ENCODE results near the gene CLRN1.

CLRN1 gene

GRCh38 chr3:150890295-150890694, 82.2 kb downstream of the CLRN1 start:
- TF ChIP-seq CTCF (IDR thresholded peaks at IDR 0.05; ENCODE audit: borderline replicate concordance, control extremely low read depth, extremely low read depth, insufficient read depth, missing control alignments), result no peak
- in situ Hi-C loops (cut with MboI; ENCODE audit: low sequenced_read_pairs, unreplicated experiment), result no loop called here
- no peak for DNase-seq (ENCODE audit: low spot score)

- TF ChIP-seq CTCF (IDR thresholded peaks at IDR 0.05; ENCODE audit: borderline replicate concordance, control extremely low read depth, extremely low read depth, insufficient read depth, missing control alignments), result no peak
- in situ Hi-C loops (cut with MboI; ENCODE audit: low sequenced_read_pairs, unreplicated experiment), result no loop called here
- no peak for DNase-seq (ENCODE audit: low spot score)
Observed at GRCh38 chr3:150889106-150889505, 83.4 kb downstream of the CLRN1 start.

GRCh38 chr3:150887031-150887430, 85.5 kb downstream of the CLRN1 start:
- in situ Hi-C loops (cut with MboI; ENCODE audit: low sequenced_read_pairs, unreplicated experiment), result no loop called here
- no peak for DNase-seq (ENCODE audit: low spot score)
- TF ChIP-seq CTCF (IDR thresholded peaks at IDR 0.05; ENCODE audit: borderline replicate concordance, control extremely low read depth, extremely low read depth, insufficient read depth, missing control alignments), result no peak

GRCh38 chr3:150885535-150885934, 87.0 kb downstream of the CLRN1 start:
- TF ChIP-seq CTCF (IDR thresholded peaks at IDR 0.05; ENCODE audit: borderline replicate concordance, control extremely low read depth, extremely low read depth, insufficient read depth, missing control alignments), result no peak
- in situ Hi-C loops (cut with MboI; ENCODE audit: low sequenced_read_pairs, unreplicated experiment), result no loop called here
- DNase-seq (ENCODE audit: low spot score), result no peak

- no peak for DNase-seq (ENCODE audit: low spot score)
- TF ChIP-seq CTCF (IDR thresholded peaks at IDR 0.05; ENCODE audit: borderline replicate concordance, control extremely low read depth, extremely low read depth, insufficient read depth, missing control alignments), result no peak
- in situ Hi-C loops (cut with MboI; ENCODE audit: low sequenced_read_pairs, unreplicated experiment), result no loop called here
Observed at GRCh38 chr3:150878996-150879575, 93.4 kb downstream of the CLRN1 start.

- no peak for DNase-seq (ENCODE audit: low spot score)
- TF ChIP-seq CTCF (IDR thresholded peaks at IDR 0.05; ENCODE audit: borderline replicate concordance, control extremely low read depth, extremely low read depth, insufficient read depth, missing control alignments), result no peak
- in situ Hi-C loops (cut with MboI; ENCODE audit: low sequenced_read_pairs, unreplicated experiment), result no loop called here
Observed at GRCh38 chr3:150878290-150878689, 94.2 kb downstream of the CLRN1 start.
